SU-DHL-6 (cell line): ENCODE results near the gene VEGFB.

ENCODE experiments used
- H2AFZ ChIP-seq: fragments of 200-600 bp; sonication (generic); 2 replicates; pipeline ENCODE4 v1.6.1; 2014; ENCODE audit warnings: low read depth, mild to moderate bottlenecking, moderate library complexity, mixed read lengths, antibody characterized with exemption, low read length; ENCODE audit not compliant: severe bottlenecking
- H3F3A ChIP-seq: fragments of 200-600 bp; shearing (Covaris generic); 2 replicates; pipeline ENCODE4 v1.6.0; 2016; ENCODE audit warnings: antibody characterized with exemption, mild to moderate bottlenecking; ENCODE audit not compliant: insufficient read depth
- H3K27ac ChIP-seq: fragments of 200-600 bp; sonication (generic); 2 replicates; pipeline ENCODE4 v1.5.1; 2016; ENCODE audit warnings: low read depth, mild to moderate bottlenecking, low read length, moderate library complexity, mixed read lengths
- H3K27me3 ChIP-seq: fragments of 200-600 bp; sonication (generic), shearing (Covaris generic); 2 replicates; pipeline ENCODE4 v1.6.0; 2014; ENCODE audit warnings: mild to moderate bottlenecking, low read length
- H3K36me3 ChIP-seq: fragments of 200-600 bp; sonication (generic); 2 replicates; pipeline ENCODE4 v1.6.1; 2014; ENCODE audit warnings: mild to moderate bottlenecking, low read length, mixed read lengths
- H3K4me2 ChIP-seq: fragments of 300-600, 200-600 bp; shearing (Covaris generic), sonication (generic); 2 replicates; pipeline ENCODE4 v1.6.0; 2014; ENCODE audit warnings: low read length, low read depth, mild to moderate bottlenecking; ENCODE audit not compliant: poor library complexity, severe bottlenecking
- H3K4me3 ChIP-seq: fragments of 200-600 bp; sonication (generic); 2 replicates; pipeline ENCODE4 v1.5.1; 2014; ENCODE audit warnings: antibody characterized with exemption, low read length, mild to moderate bottlenecking, mixed read lengths; ENCODE audit not compliant: insufficient read depth, poor library complexity, severe bottlenecking
- H3K79me2 ChIP-seq: fragments of 200-600 bp; sonication (generic); 2 replicates; pipeline ENCODE4 v1.6.1; 2014; ENCODE audit warnings: mild to moderate bottlenecking, low read length, moderate library complexity; ENCODE audit not compliant: insufficient read depth
- H3K9ac ChIP-seq: fragments of 200-600 bp; sonication (generic); 2 replicates; pipeline ENCODE4 v1.7.0; 2014; ENCODE audit warnings: mild to moderate bottlenecking, low read length
- H3K9me2 ChIP-seq: fragments of 200-600 bp; sonication (generic); replicated peaks from 2 replicates; pipeline ENCODE4 v1.6.1; 2014; ENCODE audit warnings: low read length; ENCODE audit not compliant: insufficient read depth
- H3K9me3 ChIP-seq: fragments of 200-600 bp; sonication (generic); 2 replicates; pipeline ENCODE4 v1.6.1; 2014; ENCODE audit warnings: low read length, mixed read lengths; ENCODE audit not compliant: insufficient read depth
- H4K20me1 ChIP-seq: fragments of 200-600 bp; sonication (generic); 2 replicates; pipeline ENCODE4 v1.6.1; 2014; ENCODE audit warnings: low read depth, mild to moderate bottlenecking, antibody characterized with exemption, low read length, moderate library complexity, mixed read lengths
- CTCF ChIP-seq: fragments of 200-600 bp; sonication (generic); IDR thresholded peaks from one replicate; pipeline ENCODE4 v1.5.1; 2017; ENCODE audit warnings: antibody characterized with exemption, mild to moderate bottlenecking, low read length, moderate library complexity; ENCODE audit not compliant: insufficient read depth, poor library complexity, severe bottlenecking
- EZH2phosphoT487 ChIP-seq: fragments of 200-600 bp; sonication (generic), shearing (Covaris generic); conservative IDR thresholded peaks from 2 replicates; pipeline ENCODE4 v1.6.1; 2018; ENCODE audit warnings: mild to moderate bottlenecking, antibody characterized with exemption, low read length, moderate library complexity, mixed read lengths

The VEGFB gene

GRCh38 chr11:64216879-64217278 is 17.5 kb upstream of the VEGFB start:
- Histone ChIP-seq H2AFZ (no peak overlapping the region), H3K9me2 (no peaks in the 10 kb centered on the region), H3K27me3 (no peaks in the 10 kb centered on the region), H3K9me3 (no peaks in the 10 kb centered on the region), H3K27ac (no peak overlapping the region), H3K36me3 (peaks cover 4% of the 10 kb centered on the region), H3K9ac (no peak overlapping the region), H3K79me2 (no peaks in the 10 kb centered on the region), H4K20me1 (no peaks in the 10 kb centered on the region), H3K4me3 (no peak overlapping the region), H3F3A (peaks cover 4% of the 10 kb centered on the region; the same call in 1 of the 2 replicates), H3K4me2 (no peak overlapping the region)
- TF ChIP-seq CTCF (no peak), EZH2phosphoT487 (no peak)

GRCh38 chr11:64218628-64219353 is 15.6 kb upstream of the VEGFB start:
- Histone ChIP-seq H3K4me3 (no peak overlapping the region), H3K27ac (no peak overlapping the region), H4K20me1 (no peaks in the 10 kb centered on the region), H3K9ac (no peak overlapping the region), H3K79me2 (no peaks in the 10 kb centered on the region), H3K9me2 (no peaks in the 10 kb centered on the region), H2AFZ (no peak overlapping the region), H3F3A (peaks cover 14% of the 10 kb centered on the region), H3K27me3 (no peaks in the 10 kb centered on the region), H3K4me2 (no peak overlapping the region), H3K9me3 (no peaks in the 10 kb centered on the region), H3K36me3 (peaks cover 4% of the 10 kb centered on the region)
- TF ChIP-seq CTCF: no peak

GRCh38 chr11:64219354-64219684 is 15.1 kb upstream of the VEGFB start:
- TF ChIP-seq CTCF (no peak), EZH2phosphoT487 (no peak)
- Histone ChIP-seq H3K4me3 (no peak overlapping the region), H2AFZ (no peak overlapping the region), H3K4me2 (no peak overlapping the region), H3K79me2 (no peaks in the 10 kb centered on the region), H3K27me3 (no peaks in the 10 kb centered on the region), H3F3A (peaks cover 16% of the 10 kb centered on the region), H4K20me1 (no peaks in the 10 kb centered on the region), H3K27ac (no peak overlapping the region), H3K9me2 (no peaks in the 10 kb centered on the region), H3K9ac (no peak overlapping the region), H3K36me3 (peaks cover 4% of the 10 kb centered on the region), H3K9me3 (no peaks in the 10 kb centered on the region)
